A673 (cell line): ENCODE measurements around the gene ISL2. TPM values are rescaled to one million over a fixed set of nuclear protein-coding genes. Genes with fewer than 3 reads are reported as not detected.

Source experiments
- BruUV-seq: library from RNA; stranded (reverse); fragments of 400-500 nt; replicated peaks from 2 replicates; lab custom pipeline; 2021; lab: Mats Ljungman, UMichigan
- CTCF ChIA-PET: fragments of 300-600 bp; sonication (Branson Sonifier 250); formaldehyde crosslinking; loops from one replicate; lab custom pipeline; 2022; ENCODE audit warnings: antibody characterized with exemption; lab: Charles Lee
- POLR2A ChIA-PET: fragments of 300-600 bp; sonication (Branson Sonifier 250); formaldehyde crosslinking; loops from one replicate; lab custom pipeline; 2022; ENCODE audit warnings: antibody characterized with exemption; ENCODE audit not compliant: low non-redundant PET; lab: Charles Lee
- DNase-seq: peaks from one replicate; pipeline ENCODE4 v3.0.0-alpha.2; 2015; ENCODE audit warnings: low spot score
- H3K27ac ChIP-seq: fragments of 200-600 bp; sonication (generic); 2 replicates; pipeline ENCODE4 v1.5.1; 2016; ENCODE audit warnings: mixed run types, low read depth, mild to moderate bottlenecking, mixed read lengths, antibody characterized with exemption, low read length; ENCODE audit not compliant: poor library complexity, severe bottlenecking
- H3K27me3 ChIP-seq: fragments of 200-600 bp; sonication (generic); replicated peaks from 2 replicates; pipeline ENCODE4 v1.6.1; 2017; ENCODE audit warnings: mixed run types, low read depth, mild to moderate bottlenecking, mixed read lengths, antibody characterized with exemption, low read length; ENCODE audit not compliant: insufficient read depth, poor library complexity
- H3K36me3 ChIP-seq: fragments of 200-600 bp; sonication (generic); 2 replicates; pipeline ENCODE4 v1.6.1; 2016; ENCODE audit warnings: mixed run types, mild to moderate bottlenecking, mixed read lengths, antibody characterized with exemption, low read length; ENCODE audit not compliant: insufficient read depth, poor library complexity, severe bottlenecking
- H3K4me1 ChIP-seq: fragments of 200-600 bp; sonication (generic); 2 replicates; pipeline ENCODE4 v1.6.1; 2017; ENCODE audit warnings: mixed run types, mild to moderate bottlenecking, mixed read lengths, antibody characterized with exemption, low read length; ENCODE audit not compliant: insufficient read depth, poor library complexity, severe bottlenecking
- H3K4me3 ChIP-seq: fragments of 200-600 bp; sonication (generic); 2 replicates; pipeline ENCODE4 v1.5.1; 2016; ENCODE audit warnings: low read depth, mixed run types, mild to moderate bottlenecking, mixed read lengths, low read length; ENCODE audit not compliant: poor library complexity, severe bottlenecking
- H3K9me3 ChIP-seq: fragments of 200-600 bp; sonication (generic); 2 replicates; pipeline ENCODE4 v1.6.1; 2016; ENCODE audit warnings: mixed run types, low read depth, mild to moderate bottlenecking, mixed read lengths, antibody characterized with exemption, low read length; ENCODE audit not compliant: poor library complexity, severe bottlenecking
- CTCF ChIP-seq: fragments of 300-800, 200-600 bp; sonication (generic); conservative IDR thresholded peaks from 2 replicates; pipeline ENCODE4 v1.5.1; 2017; ENCODE audit warnings: low read depth, mild to moderate bottlenecking, antibody characterized with exemption, low read length, moderate library complexity, mixed read lengths
- EZH2 ChIP-seq: fragments of 200-600 bp; sonication (generic); IDR thresholded peaks from 2 replicates; pipeline ENCODE4 v1.6.1; 2017; ENCODE audit warnings: borderline replicate concordance, low read depth, mild to moderate bottlenecking, mixed read lengths, antibody characterized with exemption, low read length; ENCODE audit not compliant: poor library complexity, severe bottlenecking
- intact Hi-C: fragments of 100-400 bp; cut with micrococcal nuclease; formaldehyde crosslinking; loops from one replicate; pipeline ENCODE4 v1.10.0; 2022; ENCODE audit not compliant: unreplicated experiment
- total RNA-seq: library from RNA; stranded (reverse); gene quantifications from 2 replicates; pipeline ENCODE4 v1.2.3, GENCODE V29; 2021

Gene ISL2
- total RNA-seq, 1 experiment from 2014 or later: 3.8 TPM

- H3K4me1 ChIP-seq: no peaks in the 10 kb centered on the region
- intact Hi-C loops: no loop called here
- BruUV-seq: no TSS peak
- CTCF ChIA-PET: no interaction called here
- no peak for TF ChIP-seq EZH2
- TF ChIP-seq CTCF: no peak
- H3K9me3 ChIP-seq: no peaks in the 10 kb centered on the region
- no peaks in the 10 kb centered on the region for H3K27me3 ChIP-seq
- no peak for DNase-seq
- H3K27ac ChIP-seq: no peak overlapping the region
- POLR2A ChIA-PET: no interaction called here
- no peak overlapping the region for H3K4me3 ChIP-seq
- H3K36me3 ChIP-seq: no peaks in the 10 kb centered on the region
Observed at GRCh38 chr15:76313731-76314130, 22.8 kb upstream of the ISL2 start.

- TF ChIP-seq EZH2: no peak
- no peak for TF ChIP-seq CTCF
- intact Hi-C loops: no loop called here
Observed at GRCh38 chr15:76320012-76320411, 16.6 kb upstream of the ISL2 start.

GRCh38 chr15:76321171-76321570, 15.4 kb upstream of the ISL2 start:
- Histone ChIP-seq H3K27me3 (no peaks in the 10 kb centered on the region), H3K9me3 (no peaks in the 10 kb centered on the region), H3K4me3 (no peak overlapping the region), H3K4me1 (peaks cover 20% of the 10 kb centered on the region), H3K27ac (no peak overlapping the region), H3K36me3 (no peaks in the 10 kb centered on the region)
- intact Hi-C loops: no loop called here
- DNase-seq: no peak
- TF ChIP-seq CTCF: no peak
- TF ChIP-seq EZH2: no peak
- no TSS peak for BruUV-seq
- POLR2A ChIA-PET: no interaction called here
- CTCF ChIA-PET: no interaction called here

More at GRCh38 chr15:76320012-76320411, 16.6 kb upstream of the ISL2 start:
- no peak for DNase-seq
- ChIA-PET POLR2A (no interaction called here), CTCF (no interaction called here)
- no peaks in the 10 kb centered on the region for H3K27me3 ChIP-seq
- no peaks in the 10 kb centered on the region for H3K9me3 ChIP-seq
- H3K4me1 ChIP-seq: peaks cover 20% of the 10 kb centered on the region
- BruUV-seq: no TSS peak
- no peaks in the 10 kb centered on the region for H3K36me3 ChIP-seq
- no peak overlapping the region for H3K27ac ChIP-seq
- no peak overlapping the region for H3K4me3 ChIP-seq
